GM18520 (cell line): ENCODE measurements around the gene WASF1.

Source experiments
- ATAC-seq: cut with Tn5 transposase; IDR thresholded peaks from one replicate; pipeline ENCODE4 v1.9.1; 2021; ENCODE audit not compliant: unreplicated experiment

WASF1 gene

DNA sequence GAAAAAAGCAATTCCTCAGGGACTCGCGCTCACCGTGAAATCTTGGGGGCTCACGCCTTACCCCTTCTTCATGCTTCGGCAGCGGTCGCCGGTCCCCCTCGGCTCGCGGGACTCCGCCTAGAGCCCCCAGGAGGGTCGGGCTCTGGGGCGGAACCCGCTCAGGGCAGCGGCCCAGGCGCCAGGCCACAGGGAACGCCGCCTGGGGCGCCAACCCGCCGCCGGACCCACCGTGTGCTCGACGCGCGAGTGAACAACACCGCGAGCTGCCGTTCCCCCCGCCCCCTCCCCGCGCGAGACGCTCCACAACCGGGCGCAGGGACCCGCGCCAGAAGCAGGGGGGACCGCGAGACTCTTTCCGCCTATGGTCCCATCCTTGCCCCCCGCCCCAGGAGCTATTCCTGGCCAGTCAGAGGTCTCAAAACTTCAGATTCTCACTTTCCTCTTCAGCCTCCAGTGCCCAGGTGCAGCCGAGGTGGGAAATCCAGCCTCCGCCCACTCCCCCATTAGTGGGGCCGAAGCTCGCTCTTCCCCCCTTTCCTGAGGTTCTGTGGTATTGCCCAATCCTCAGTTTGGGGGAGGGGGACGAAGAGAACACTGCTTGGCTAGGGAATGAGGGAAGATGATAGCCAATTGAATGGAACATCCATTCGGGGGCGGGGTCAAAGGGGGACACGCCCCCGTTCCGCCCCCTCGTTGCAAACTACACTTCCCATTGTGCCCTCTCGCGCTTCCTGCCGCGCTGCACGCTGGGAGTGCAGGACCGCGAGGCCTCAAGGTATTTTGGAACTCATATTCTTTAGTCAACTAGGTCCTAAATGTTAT is at the start of gene WASF1:
WASF1 (minus strand) TSS at position 265 of the 822 bp plus-strand sequence. CDS start 52,069 bp downstream, outside the sequence.
- ATAC-seq: peak; percentile 80

DNA sequence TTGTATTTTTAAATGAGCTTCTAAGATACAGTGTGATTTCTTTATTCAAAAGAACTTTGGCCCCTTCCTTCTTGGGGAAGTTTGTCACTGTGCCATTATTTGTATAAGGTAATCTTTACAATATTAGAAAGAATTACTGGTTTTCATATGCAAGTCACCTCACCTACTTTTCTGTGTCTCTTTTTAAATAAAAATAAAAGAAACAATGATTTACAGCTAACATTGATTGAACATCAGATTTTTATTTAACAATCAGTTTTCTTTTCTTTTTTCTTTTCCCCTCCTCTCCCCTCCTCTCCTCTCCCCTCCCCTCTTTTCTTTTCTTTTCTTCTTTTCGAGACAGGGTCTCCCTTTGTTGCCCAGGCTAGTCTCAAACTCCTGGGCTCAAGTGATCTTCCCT is 46.8 kb upstream of the WASF1 start:
- ATAC-seq: no peak

DNA sequence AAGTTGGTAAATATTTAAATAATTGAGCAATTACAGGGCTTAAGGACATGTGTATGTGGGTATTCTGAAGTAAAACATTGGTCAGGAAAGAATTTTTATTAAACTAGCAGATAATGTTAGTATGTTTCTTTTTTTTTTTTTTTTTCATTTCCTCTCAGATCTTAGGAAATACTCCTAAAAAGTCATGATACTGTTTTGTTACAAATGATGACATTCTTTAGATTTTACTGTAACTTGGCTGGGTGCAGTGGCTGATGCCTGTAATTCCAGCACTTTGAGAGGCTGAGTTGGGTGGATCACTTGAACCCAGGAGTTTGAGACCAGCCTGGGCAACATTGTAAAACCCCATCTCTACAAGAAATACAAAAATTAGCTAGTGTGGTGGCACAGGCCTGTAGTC is 42.3 kb upstream of the WASF1 start:
- no peak for ATAC-seq

DNA sequence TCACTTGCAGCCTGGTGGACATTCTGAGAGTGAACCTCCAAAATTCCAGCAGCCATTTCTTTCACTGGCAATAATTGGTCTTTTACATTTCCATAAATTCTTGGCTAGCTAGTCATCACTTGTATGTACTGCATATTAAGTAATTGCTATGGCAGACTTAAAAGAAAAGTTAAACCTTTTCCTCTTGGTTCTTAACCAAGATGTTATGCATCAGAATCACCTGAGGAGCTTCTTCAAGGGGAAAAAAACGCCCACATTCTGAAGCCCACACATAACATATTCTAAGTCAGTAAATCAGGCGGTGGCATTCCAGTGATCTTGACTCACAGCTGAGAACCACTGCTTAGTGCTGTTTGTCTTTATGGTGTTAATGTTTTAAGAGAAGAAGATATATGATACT is 37.8 kb upstream of the WASF1 start:
- ATAC-seq: no peak

DNA sequence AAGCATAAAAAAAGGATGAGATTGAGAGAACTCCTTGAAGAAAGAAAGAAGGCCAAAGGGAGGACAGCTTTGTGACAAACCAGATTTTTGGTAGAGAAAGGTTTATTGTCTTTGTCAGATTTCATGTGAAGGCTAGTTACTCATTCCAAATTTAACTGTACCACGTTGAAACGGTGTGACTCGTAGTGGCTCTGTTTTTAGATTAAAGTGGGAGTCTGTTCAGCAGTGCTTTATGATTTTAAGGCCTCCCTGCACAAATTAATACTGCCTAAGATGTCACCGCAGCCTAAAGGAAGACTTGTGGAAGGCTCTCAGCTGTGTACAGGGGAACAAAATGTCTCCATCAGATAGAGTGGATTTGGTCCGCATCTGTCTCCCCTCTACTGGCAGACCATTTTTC is 36.7 kb upstream of the WASF1 start:
- ATAC-seq: no peak

DNA sequence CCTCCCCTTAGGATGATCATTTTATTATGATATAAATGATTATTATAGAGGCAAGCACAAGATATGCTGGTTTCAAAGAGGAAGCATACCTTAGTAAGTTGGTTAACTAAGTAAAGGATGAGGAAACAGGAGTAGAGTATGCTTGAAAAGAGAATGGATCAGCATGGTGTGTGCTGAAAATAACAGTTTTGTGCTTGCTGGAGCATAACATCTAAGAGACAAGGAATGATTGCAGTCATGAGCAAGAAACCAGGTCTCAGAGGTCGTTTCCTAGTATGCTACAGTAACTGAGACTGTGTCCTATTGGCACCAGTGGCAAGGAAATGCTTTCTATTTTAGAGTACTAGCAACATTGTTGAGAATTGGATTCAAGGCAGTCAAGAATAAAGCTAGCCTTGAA is 34.9 kb upstream of the WASF1 start:
- no peak for ATAC-seq

DNA sequence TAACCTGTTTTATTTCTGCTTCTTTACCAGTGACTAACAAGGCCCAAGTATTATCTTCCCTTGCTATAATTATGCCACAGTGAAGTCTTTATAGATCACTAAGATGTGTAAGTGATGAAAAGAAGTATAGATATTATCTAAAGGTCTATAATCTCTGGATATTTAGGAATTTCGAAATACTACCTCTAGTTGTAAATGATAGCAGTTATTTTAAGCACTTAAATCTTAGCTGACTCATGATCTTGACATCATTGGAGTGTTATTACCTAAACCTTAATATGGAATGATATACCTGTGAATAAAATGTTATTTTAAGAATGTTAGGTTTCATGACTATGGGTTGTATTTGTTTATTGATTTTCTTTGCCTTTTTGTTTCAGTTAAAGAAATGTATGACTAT is 32.3 kb upstream of the WASF1 start:
- ATAC-seq: no peak

DNA sequence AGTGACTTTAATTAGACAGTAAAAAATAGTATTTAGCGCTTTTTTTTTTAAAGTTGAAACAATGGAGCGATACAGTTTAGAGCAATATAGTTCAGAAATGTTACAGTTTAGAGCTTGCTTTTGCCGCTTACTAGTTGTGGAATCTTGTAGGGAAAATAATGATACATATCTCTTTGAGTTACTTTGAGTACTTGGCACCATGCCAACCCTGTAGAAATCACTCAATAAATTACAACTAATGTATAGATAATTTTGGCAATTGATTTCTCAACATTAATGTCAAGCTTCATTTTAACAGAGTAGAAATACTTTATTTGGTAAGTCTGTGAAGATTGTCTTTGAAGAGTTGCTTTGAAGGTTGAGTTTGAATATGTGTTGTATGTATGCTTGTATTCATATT is 28.2 kb upstream of the WASF1 start:
- no peak for ATAC-seq

DNA sequence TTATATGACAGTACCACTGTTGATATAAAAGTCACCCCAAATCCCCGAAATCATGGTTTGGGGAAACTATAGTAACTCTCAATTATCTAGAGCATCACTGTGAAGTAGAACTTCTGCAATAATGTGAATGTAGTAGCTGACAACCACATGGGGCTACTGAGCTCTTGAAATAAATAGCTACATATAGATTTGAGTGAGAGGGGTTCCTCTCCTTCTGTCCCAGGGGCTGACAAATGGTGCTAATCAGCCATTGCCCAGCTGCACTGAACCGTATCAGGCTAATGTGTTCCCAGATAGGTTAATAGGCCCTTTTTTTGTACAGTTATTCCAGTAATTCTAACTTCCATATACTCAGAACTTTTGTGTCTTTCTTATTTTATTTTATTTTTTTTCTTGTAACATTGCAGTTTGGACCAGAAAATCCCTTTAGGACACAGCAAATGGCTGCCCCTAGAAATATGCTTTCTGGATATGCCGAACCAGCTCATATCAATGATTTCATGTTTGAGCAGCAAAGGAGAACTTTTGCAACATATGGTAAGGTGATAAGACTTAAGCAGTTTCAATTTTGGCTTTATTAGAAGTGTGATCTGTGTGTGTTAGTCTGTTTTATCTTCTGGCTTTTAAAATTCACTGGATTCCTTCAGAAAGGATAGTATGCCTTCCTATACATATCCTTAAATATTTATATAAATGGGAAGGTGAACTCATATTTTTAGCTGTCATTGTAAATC is 21.8 kb upstream of the WASF1 start:
- no peak for ATAC-seq

DNA sequence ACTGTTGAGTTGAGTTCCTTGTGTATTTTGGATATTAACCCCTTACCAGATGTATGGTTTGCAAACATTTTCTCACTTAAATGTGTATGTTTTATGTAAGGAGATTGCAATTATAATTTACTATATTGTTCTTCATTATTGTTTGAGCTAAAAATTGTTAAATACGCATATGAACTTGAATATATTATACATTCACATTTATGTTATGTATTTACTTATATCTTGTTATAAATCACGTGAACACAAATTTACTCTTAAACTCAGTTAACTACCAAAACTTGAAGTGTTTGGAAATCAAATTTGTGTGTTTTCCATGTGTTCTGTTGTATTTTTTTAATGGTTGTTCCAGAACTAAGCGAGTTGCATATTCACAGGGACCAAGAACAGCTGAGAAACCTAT is 19.1 kb upstream of the WASF1 start:
- ATAC-seq: no peak

DNA sequence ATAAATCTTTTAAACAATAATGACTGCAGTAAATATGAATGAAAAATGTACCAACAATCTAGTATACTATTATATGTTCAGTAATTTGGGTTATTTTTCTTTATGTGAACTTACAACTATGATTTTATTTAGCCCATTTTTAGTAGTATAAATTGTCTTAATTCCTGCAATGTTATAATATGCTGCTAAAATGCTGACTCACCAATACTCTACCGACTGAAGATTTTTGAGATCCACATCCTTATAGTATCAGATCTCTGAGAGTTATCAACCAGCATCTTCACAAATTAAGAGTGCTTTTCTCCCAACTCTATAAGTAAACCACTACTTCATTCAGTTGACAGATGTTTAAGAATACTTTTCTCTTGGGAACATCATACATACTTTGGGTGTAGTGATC is 17.4 kb upstream of the WASF1 start:
- no peak for ATAC-seq

DNA sequence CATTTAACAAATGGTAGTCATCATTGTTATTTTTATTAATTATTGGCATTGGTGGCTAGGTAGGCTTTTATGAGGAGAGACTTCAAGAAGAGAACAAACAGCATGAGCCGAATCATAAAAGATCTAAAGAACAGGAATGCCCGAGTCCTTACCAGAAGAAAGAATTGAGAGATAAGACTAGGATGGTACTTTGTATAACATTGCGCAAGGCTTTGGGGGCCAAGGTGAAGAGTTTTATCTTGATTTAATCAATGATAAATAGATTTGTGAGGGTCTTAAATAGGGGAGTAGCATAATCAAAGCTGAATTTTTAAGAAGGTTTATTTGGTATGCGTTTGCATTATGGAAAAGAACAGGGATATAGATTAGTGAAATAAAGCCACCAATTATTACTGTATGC is 16.2 kb upstream of the WASF1 start:
- no peak for ATAC-seq

DNA sequence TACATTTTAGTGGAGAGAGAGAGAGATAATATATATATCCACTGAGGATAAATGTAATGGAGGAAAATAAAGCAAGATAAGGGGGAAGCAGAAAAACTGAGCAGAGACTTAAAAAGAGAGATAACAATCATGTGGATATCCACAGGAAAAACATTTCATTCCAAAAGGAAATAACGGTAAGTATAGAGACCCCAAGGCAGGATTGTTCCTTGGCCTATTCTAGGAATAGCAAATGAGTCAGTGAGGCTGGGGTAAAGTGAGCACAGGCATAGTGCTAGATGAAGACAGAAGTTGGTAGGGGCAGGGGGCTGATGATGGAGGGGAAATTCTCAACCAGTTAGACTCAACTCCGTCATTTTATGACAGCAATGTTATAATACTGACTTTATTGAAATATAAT is 12.0 kb upstream of the WASF1 start:
- no peak for ATAC-seq

DNA sequence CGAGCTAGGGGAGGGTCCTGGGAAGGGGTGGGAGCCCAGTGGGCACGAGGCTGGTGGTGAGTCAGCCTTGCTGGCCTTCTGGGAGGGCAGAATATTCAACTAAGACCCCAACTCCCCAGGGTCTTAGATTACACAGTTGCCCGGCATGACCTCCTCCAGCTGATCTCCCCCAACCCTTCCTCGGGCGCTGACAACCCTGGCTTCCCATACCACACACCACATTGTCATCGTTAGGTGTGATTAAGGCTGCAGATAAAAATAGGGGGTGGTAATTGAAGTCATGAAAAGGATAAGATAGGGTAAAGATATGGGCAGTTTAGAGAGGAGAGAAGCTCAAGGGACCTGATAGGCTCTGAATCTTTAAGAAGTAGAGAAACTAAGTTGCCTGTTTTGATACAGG is 11.3 kb upstream of the WASF1 start:
- no peak for ATAC-seq

DNA sequence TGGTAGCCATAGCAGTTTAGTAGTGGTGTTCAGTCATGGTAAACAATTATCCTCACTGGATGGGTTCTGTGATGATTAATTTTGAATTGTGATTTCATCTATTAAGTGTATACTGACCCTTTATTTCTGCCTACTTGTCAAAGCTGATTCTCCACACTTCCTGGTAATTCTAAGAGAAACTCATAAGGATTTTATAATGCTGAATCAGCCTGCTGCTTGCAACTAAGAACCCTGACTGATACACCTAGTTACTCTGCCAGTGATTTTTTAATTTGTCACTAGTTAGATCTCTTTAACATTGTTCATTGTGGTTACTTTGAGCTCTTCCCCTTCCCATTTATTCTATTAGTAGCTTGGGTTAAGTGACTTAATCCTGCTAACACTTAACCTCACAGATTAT is 9.3 kb upstream of the WASF1 start:
- ATAC-seq: no peak

DNA sequence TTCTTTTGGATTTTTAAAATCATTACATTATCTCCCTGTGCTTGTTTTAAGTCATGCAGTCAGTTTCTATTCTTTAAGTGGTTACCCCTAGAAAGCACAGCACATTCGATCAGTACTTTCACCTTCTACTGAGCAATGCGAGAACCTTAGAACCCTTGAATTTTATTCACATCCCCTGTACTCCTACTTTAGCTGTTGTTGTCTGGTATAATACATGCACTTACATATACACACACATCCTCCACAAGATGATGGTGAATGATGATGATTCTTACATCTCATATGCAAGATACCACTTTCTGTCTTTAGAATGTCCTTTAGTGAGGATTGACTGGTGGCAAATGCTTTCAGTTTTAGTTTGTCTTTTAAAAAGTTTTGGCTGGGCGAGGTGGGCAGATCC is 6.4 kb upstream of the WASF1 start:
- ATAC-seq: peak; percentile 63

DNA sequence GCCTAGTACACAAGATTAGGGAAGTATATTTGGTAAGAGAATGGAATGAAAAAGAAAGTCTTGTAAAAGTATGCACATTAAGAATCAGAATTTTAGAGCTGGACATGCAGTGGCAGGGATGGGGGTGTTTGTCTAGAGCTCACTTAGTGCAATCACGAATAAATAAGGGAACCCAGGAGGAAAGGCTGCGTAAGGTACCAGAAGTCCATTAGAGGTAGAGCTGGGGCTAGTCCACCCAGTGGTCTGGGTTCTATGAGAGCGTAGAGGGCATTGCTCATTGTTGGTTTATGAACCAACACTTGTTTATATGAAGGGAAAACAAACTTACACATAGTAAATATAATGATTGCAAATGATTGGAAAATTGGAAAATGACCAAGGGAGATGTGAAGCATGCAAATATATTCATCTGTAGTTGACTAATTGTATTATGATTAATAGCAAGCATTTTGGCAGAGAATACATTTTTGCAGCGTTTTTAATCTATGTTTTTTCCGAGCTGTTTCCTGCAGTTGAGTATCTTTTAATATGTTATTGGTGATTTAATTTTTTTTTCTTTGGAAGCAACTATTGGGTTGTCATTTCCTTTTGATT is 3.9 kb upstream of the WASF1 start:
- no peak for ATAC-seq

DNA sequence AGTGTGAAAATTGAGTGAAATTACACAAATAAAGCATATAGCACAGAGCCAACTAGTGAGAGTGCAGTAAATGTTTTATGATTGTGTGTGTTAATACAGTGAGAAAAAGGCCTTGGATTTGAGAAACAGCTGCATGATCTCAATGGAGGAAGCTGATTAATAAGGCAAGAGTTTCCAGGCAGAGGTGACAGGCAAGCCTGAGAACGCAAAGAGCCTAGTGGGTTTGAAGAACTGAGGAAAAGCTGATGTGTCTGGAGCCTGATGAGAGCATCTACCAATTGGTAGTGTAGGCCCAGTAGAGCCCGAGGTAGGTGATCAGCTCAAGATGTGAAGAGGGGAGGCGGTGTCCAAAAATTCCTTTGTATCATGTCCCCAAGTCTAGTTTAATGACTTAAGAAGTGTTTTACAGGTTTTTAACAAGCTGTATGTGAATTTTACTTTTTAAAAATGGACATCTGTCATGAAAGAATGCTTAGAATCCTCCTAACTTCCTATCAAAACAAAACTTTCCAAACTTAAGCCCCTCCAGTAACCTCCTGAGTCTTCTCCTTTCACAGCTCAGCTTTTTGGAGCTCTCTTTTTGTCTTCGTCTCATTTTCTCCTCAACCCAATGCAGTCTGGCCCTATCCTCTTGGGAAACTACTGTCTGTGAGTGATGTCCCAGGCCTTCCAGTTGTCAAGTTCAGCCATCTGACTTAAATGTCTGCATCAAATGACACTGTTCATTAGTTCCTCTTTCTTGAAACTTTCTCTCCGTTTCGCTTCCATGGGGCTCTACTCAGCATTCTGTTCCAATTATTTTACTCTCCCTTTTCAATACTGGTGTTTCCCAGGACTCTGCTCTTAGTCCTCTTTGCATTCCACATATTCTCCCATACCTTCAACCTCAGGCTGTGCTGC is 1.9 kb upstream of the WASF1 start:
- ATAC-seq: no peak

DNA sequence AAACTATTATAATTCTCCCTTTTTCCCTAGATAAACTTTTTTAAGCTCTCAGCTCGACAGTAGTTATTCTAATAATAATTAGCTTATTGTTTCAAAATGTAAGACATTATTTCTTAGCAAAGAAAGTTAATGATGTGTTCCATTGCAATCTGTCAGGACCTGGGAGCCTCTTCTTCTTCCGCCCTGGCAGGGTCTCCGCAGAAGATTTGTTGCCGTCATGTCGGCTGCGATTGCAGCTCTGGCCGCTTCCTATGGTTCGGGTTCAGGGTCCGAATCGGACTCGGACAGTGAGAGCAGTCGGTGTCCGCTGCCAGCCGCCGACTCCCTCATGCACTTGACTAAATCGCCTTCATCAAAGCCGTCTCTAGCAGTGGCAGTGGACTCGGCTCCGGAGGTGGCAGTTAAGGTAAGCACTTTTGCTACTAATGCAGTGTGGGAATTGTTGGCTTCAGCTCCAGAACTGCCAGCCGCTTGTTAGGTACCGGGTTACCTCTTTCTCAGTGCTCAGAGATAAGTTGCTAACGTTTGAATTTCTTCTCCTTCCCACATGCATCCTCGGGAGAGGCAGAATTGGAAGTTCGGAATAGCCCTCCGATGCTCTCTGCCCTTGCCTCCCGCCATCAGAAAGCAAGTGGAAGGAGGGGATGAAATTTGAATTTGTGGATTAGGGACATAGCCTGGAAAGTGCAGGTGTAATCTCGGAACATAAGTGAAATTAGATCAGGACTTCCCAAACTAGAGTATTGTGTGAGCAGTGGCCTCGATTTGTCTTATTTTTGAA is 948 bp upstream of the WASF1 start, which contains the start of gene CDC40:
CDC40 (plus strand) TSS at position 200 of the 781 bp plus-strand sequence; CDS start at position 218, 18 bp downstream.
- peak; percentile 42 for ATAC-seq
